Prostate gland (tissue), 2 donors: Measurements from ENCODE around the gene SGSM1.

Experiments used
- CTCF ChIP-seq, 4 experiments: fragments of 200-600 bp in 2 of 4; fragments of 450-650 bp in 2 of 4; sonication (generic) in 2 of 4; IDR thresholded peaks; 1 replicate in 3 of 4; 2 replicates in 1 of 4; pipeline ENCODE4 v1.5.1; 2016 to 2019; ENCODE audit warnings: antibody characterized with exemption in 4 of 4, mild to moderate bottlenecking in 2 of 4, moderate library complexity in 2 of 4
- POLR2A ChIP-seq: fragments of 450-650 bp; IDR thresholded peaks from one replicate; pipeline ENCODE4 v1.6.1; 2016; ENCODE audit warnings: antibody characterized with exemption, mild to moderate bottlenecking
- POLR2AphosphoS5 ChIP-seq: sonication (generic); formaldehyde crosslinking; IDR thresholded peaks from one replicate; pipeline ENCODE4 v1.6.1; 2017; ENCODE audit warnings: antibody characterized with exemption

- TF ChIP-seq CTCF (IDR thresholded peaks at IDR 0.05) = no peak
- no peak for TF ChIP-seq POLR2AphosphoS5
- TF ChIP-seq POLR2A = no peak
These were observed 139.4 kb downstream of the SGSM1 start for GRCh38 chr22:24945430-24945829.
